ENCODE measurements around the gene MAGI1.

Gene MAGI1

GRCh38 chr3:65639444-65639843 is 399.3 kb downstream of the MAGI1 start:
- Histone ChIP-seq H3K9ac (ENCODE audit: low read length) (no peak overlapping the region), H3K36me3 (ENCODE audit: control insufficient read depth, low read depth, low read length) (no peaks in the 10 kb centered on the region), H3K27me3 (ENCODE audit: control insufficient read depth, insufficient read depth, low read length) (no peaks in the 10 kb centered on the region), H3K9me3 (ENCODE audit: control insufficient read depth, low read depth, low read length) (no peaks in the 10 kb centered on the region), H3K4me1 (ENCODE audit: control insufficient read depth, low read depth, low read length) (peaks cover 17% of the 10 kb centered on the region), H3K4me3 (ENCODE audit: low read length) (no peak overlapping the region), H3K27ac (ENCODE audit: low read length) (no peak overlapping the region)

GRCh38 chr3:65638301-65638700 is 400.4 kb downstream of the MAGI1 start:
- no peaks in the 10 kb centered on the region for H3K36me3 ChIP-seq (ENCODE audit: control insufficient read depth, low read depth, low read length)
- no peaks in the 10 kb centered on the region for H3K9me3 ChIP-seq (ENCODE audit: control insufficient read depth, low read depth, low read length)
- no peak overlapping the region for H3K4me3 ChIP-seq (ENCODE audit: low read length)
- H3K27ac ChIP-seq (ENCODE audit: low read length): no peak overlapping the region
- no peaks in the 10 kb centered on the region for H3K27me3 ChIP-seq (ENCODE audit: control insufficient read depth, insufficient read depth, low read length)
- H3K9ac ChIP-seq (ENCODE audit: low read length): no peak overlapping the region
- peaks cover 26% of the 10 kb centered on the region for H3K4me1 ChIP-seq (ENCODE audit: control insufficient read depth, low read depth, low read length)

GRCh38 chr3:65636326-65636725 is 402.4 kb downstream of the MAGI1 start:
- Histone ChIP-seq H3K9ac (ENCODE audit: low read length) (no peak overlapping the region), H3K4me3 (ENCODE audit: low read length) (no peak overlapping the region), H3K27me3 (ENCODE audit: control insufficient read depth, insufficient read depth, low read length) (no peaks in the 10 kb centered on the region), H3K27ac (ENCODE audit: low read length) (no peak overlapping the region), H3K4me1 (ENCODE audit: control insufficient read depth, low read depth, low read length) (peaks cover 32% of the 10 kb centered on the region), H3K36me3 (ENCODE audit: control insufficient read depth, low read depth, low read length) (no peaks in the 10 kb centered on the region), H3K9me3 (ENCODE audit: control insufficient read depth, low read depth, low read length) (no peaks in the 10 kb centered on the region)

- H3K9ac ChIP-seq (ENCODE audit: low read length): no peak overlapping the region
- H3K4me1 ChIP-seq (ENCODE audit: control insufficient read depth, low read depth, low read length): peaks cover 25% of the 10 kb centered on the region
- no peaks in the 10 kb centered on the region for H3K36me3 ChIP-seq (ENCODE audit: control insufficient read depth, low read depth, low read length)
- no peak overlapping the region for H3K4me3 ChIP-seq (ENCODE audit: low read length)
- H3K9me3 ChIP-seq (ENCODE audit: control insufficient read depth, low read depth, low read length): no peaks in the 10 kb centered on the region
- H3K27me3 ChIP-seq (ENCODE audit: control insufficient read depth, insufficient read depth, low read length): no peaks in the 10 kb centered on the region
- H3K27ac ChIP-seq (ENCODE audit: low read length): no peak overlapping the region
These were observed 403.1 kb downstream of the MAGI1 start for GRCh38 chr3:65635657-65636056.

- Histone ChIP-seq H3K27ac (ENCODE audit: low read length) (no peak overlapping the region), H3K9ac (ENCODE audit: low read length) (no peak overlapping the region), H3K9me3 (ENCODE audit: control insufficient read depth, low read depth, low read length) (no peaks in the 10 kb centered on the region), H3K36me3 (ENCODE audit: control insufficient read depth, low read depth, low read length) (no peaks in the 10 kb centered on the region), H3K4me3 (ENCODE audit: low read length) (no peak overlapping the region), H3K27me3 (ENCODE audit: control insufficient read depth, insufficient read depth, low read length) (no peaks in the 10 kb centered on the region), H3K4me1 (ENCODE audit: control insufficient read depth, low read depth, low read length) (peaks cover 18% of the 10 kb centered on the region)
These were observed 405.6 kb downstream of the MAGI1 start for GRCh38 chr3:65633018-65633638.

- Histone ChIP-seq H3K27me3 (ENCODE audit: control insufficient read depth, insufficient read depth, low read length) (no peaks in the 10 kb centered on the region), H3K9ac (ENCODE audit: low read length) (no peak overlapping the region), H3K4me1 (ENCODE audit: control insufficient read depth, low read depth, low read length) (peaks cover 18% of the 10 kb centered on the region), H3K9me3 (ENCODE audit: control insufficient read depth, low read depth, low read length) (no peaks in the 10 kb centered on the region), H3K27ac (ENCODE audit: low read length) (no peak overlapping the region), H3K36me3 (ENCODE audit: control insufficient read depth, low read depth, low read length) (no peaks in the 10 kb centered on the region), H3K4me3 (ENCODE audit: low read length) (no peak overlapping the region)
These were observed 406.3 kb downstream of the MAGI1 start for GRCh38 chr3:65632414-65632813.

- H3K9ac ChIP-seq (ENCODE audit: low read length): no peak overlapping the region
- no peaks in the 10 kb centered on the region for H3K27me3 ChIP-seq (ENCODE audit: control insufficient read depth, insufficient read depth, low read length)
- no peak overlapping the region for H3K4me3 ChIP-seq (ENCODE audit: low read length)
- H3K9me3 ChIP-seq (ENCODE audit: control insufficient read depth, low read depth, low read length): no peaks in the 10 kb centered on the region
- no peaks in the 10 kb centered on the region for H3K36me3 ChIP-seq (ENCODE audit: control insufficient read depth, low read depth, low read length)
- H3K4me1 ChIP-seq (ENCODE audit: control insufficient read depth, low read depth, low read length): peaks cover 23% of the 10 kb centered on the region
- H3K27ac ChIP-seq (ENCODE audit: low read length): no peak overlapping the region
These were observed 409.7 kb downstream of the MAGI1 start for GRCh38 chr3:65628978-65629377.

GRCh38 chr3:65627062-65627461 is 411.7 kb downstream of the MAGI1 start:
- Histone ChIP-seq H3K9me3 (ENCODE audit: control insufficient read depth, low read depth, low read length) (no peaks in the 10 kb centered on the region), H3K9ac (ENCODE audit: low read length) (no peak overlapping the region), H3K4me3 (ENCODE audit: low read length) (no peak overlapping the region), H3K27me3 (ENCODE audit: control insufficient read depth, insufficient read depth, low read length) (no peaks in the 10 kb centered on the region), H3K4me1 (ENCODE audit: control insufficient read depth, low read depth, low read length) (peaks cover 11% of the 10 kb centered on the region), H3K36me3 (ENCODE audit: control insufficient read depth, low read depth, low read length) (no peaks in the 10 kb centered on the region), H3K27ac (ENCODE audit: low read length) (no peak overlapping the region)

- no peak overlapping the region for H3K4me3 ChIP-seq (ENCODE audit: low read length)
- no peaks in the 10 kb centered on the region for H3K27me3 ChIP-seq (ENCODE audit: control insufficient read depth, insufficient read depth, low read length)
- peaks cover 11% of the 10 kb centered on the region for H3K4me1 ChIP-seq (ENCODE audit: control insufficient read depth, low read depth, low read length)
These were observed 413.4 kb downstream of the MAGI1 start for GRCh38 chr3:65625305-65625704.

GRCh38 chr3:65623362-65623761 is 415.4 kb downstream of the MAGI1 start:
- H3K9me3 ChIP-seq (ENCODE audit: control insufficient read depth, low read depth, low read length): no peaks in the 10 kb centered on the region
- no peaks in the 10 kb centered on the region for H3K36me3 ChIP-seq (ENCODE audit: control insufficient read depth, low read depth, low read length)
- H3K4me1 ChIP-seq (ENCODE audit: control insufficient read depth, low read depth, low read length): peaks cover 20% of the 10 kb centered on the region
- no peaks in the 10 kb centered on the region for H3K27me3 ChIP-seq (ENCODE audit: control insufficient read depth, insufficient read depth, low read length)
- no peak overlapping the region for H3K9ac ChIP-seq (ENCODE audit: low read length)
- H3K4me3 ChIP-seq (ENCODE audit: low read length): no peak overlapping the region
- no peak overlapping the region for H3K27ac ChIP-seq (ENCODE audit: low read length)

More at GRCh38 chr3:65625305-65625704, 413.4 kb downstream of the MAGI1 start:
- Histone ChIP-seq H3K9ac (ENCODE audit: low read length) (no peak overlapping the region), H3K27ac (ENCODE audit: low read length) (no peak overlapping the region), H3K36me3 (ENCODE audit: control insufficient read depth, low read depth, low read length) (no peaks in the 10 kb centered on the region), H3K9me3 (ENCODE audit: control insufficient read depth, low read depth, low read length) (no peaks in the 10 kb centered on the region)

GRCh38 chr3:65619888-65620287 is 418.8 kb downstream of the MAGI1 start:
- no peak overlapping the region for H3K4me3 ChIP-seq (ENCODE audit: low read length)
- H3K36me3 ChIP-seq (ENCODE audit: control insufficient read depth, low read depth, low read length): no peaks in the 10 kb centered on the region
- H3K27me3 ChIP-seq (ENCODE audit: control insufficient read depth, insufficient read depth, low read length): no peaks in the 10 kb centered on the region
- peaks cover 24% of the 10 kb centered on the region for H3K4me1 ChIP-seq (ENCODE audit: control insufficient read depth, low read depth, low read length)
- H3K9ac ChIP-seq (ENCODE audit: low read length): no peak overlapping the region
- no peak overlapping the region for H3K27ac ChIP-seq (ENCODE audit: low read length)
- H3K9me3 ChIP-seq (ENCODE audit: control insufficient read depth, low read depth, low read length): no peaks in the 10 kb centered on the region

GRCh38 chr3:65619451-65619881 is 419.3 kb downstream of the MAGI1 start:
- Histone ChIP-seq H3K9me3 (ENCODE audit: control insufficient read depth, low read depth, low read length) (no peaks in the 10 kb centered on the region), H3K4me1 (ENCODE audit: control insufficient read depth, low read depth, low read length) (peaks cover 24% of the 10 kb centered on the region), H3K4me3 (ENCODE audit: low read length) (no peak overlapping the region), H3K9ac (ENCODE audit: low read length) (no peak overlapping the region), H3K27me3 (ENCODE audit: control insufficient read depth, insufficient read depth, low read length) (no peaks in the 10 kb centered on the region), H3K27ac (ENCODE audit: low read length) (no peak overlapping the region), H3K36me3 (ENCODE audit: control insufficient read depth, low read depth, low read length) (no peaks in the 10 kb centered on the region)
